Small intestine (tissue), 7 donors: Measurements from ENCODE around the gene RBMX. TPM values are rescaled to one million over a fixed set of nuclear protein-coding genes. Genes with fewer than 3 reads are reported as not detected.

ENCODE experiments used
- DNase-seq, 2 donors: peaks; one replicate each; pipeline versions ENCODE4 v3.0.0 to v3.0.0-alpha.2; 2013
- FAIRE-seq: peaks from 2 replicates; lab custom pipeline; 2012; peaks lifted over from hg19 to GRCh38; lab: Jason Lieb, UNC
- H3K27ac ChIP-seq, 3 donors: one replicate each; pipeline ENCODE4 v1.5.1; 2013; ENCODE audit warnings: low read length in 2 of 3, mild to moderate bottlenecking in 2 of 3, control low read depth in 1 of 3, inconsistent platforms in 1 of 3, low read depth in 1 of 3, moderate library complexity in 1 of 3
- H3K27me3 ChIP-seq, 3 donors: one replicate each; pipeline ENCODE4 v1.6.1; 2013; ENCODE audit warnings: low read length in 3 of 3, inconsistent platforms in 1 of 3; ENCODE audit not compliant: control insufficient read depth in 3 of 3, insufficient read depth in 3 of 3
- H3K36me3 ChIP-seq, 3 donors: one replicate each; pipeline ENCODE4 v1.6.1; 2013; ENCODE audit warnings: low read length in 3 of 3, inconsistent platforms in 1 of 3, low read depth in 1 of 3, mild to moderate bottlenecking in 1 of 3, moderate library complexity in 1 of 3; ENCODE audit not compliant: control insufficient read depth in 3 of 3, insufficient read depth in 2 of 3
- H3K4me1 ChIP-seq, 3 donors: one replicate each; pipeline ENCODE4 v1.6.1; 2013; ENCODE audit warnings: low read length in 2 of 3, inconsistent platforms in 1 of 3, low read depth in 1 of 3, mild to moderate bottlenecking in 1 of 3, moderate library complexity in 1 of 3; ENCODE audit not compliant: control insufficient read depth in 3 of 3, insufficient read depth in 2 of 3
- H3K4me3 ChIP-seq, 3 donors: one replicate each; pipeline ENCODE4 v1.5.1; 2013; ENCODE audit warnings: low read length in 3 of 3, control low read depth in 1 of 3, inconsistent platforms in 1 of 3, low read depth in 1 of 3, mild to moderate bottlenecking in 1 of 3, moderate library complexity in 1 of 3
- H3K9me3 ChIP-seq, 2 donors: one replicate each; pipeline ENCODE4 v1.6.1; 2013; ENCODE audit warnings: low read depth in 1 of 2, low read length in 1 of 2; ENCODE audit not compliant: control insufficient read depth in 2 of 2, insufficient read depth in 1 of 2
- WGBS, 3 donors: extraction: QIAGEN DNeasy Blood & Tissue Kit; methylation state at CpG; one replicate each; pipeline ENCODE4 v1.1.7; 2013; 5-methylcytosine and 5-hydroxymethylcytosine counted together
- polyA plus RNA-seq, 4 donors: library from polyadenylated mRNA; stranded (reverse) in 3 of 4; unstranded in 1 of 4; fragments of 200-250 nt in 3 of 4; fragments of 120-200 nt in 1 of 4; gene quantifications; one replicate each; pipeline versions ENCODE4 v1.2.1 to v1.2.3, GENCODE V29; 2013
- donor health status: healthy with polysubstance abuse.
- donor health status: control.
- donor health status: control.
- donor health status: Bipolar disorder and iron deficiency.
- donor health status: healthy.

Gene RBMX
- polyA plus RNA-seq, 4 donors: 72.5 to 258 (median 120) TPM

GRCh38 chrX:136850441-136851175 lies 29.9 kb downstream of the RBMX start:
- no peak overlapping the region for H3K4me3 ChIP-seq
- DNase-seq (no peak), FAIRE-seq (no peak)
- H3K27ac ChIP-seq: no peak overlapping the region
- WGBS, 3 donors: 72 to 75% (median 74%) methylated on average over 9 of the region's 9 CpGs
- peaks cover 0 to 12% (median 0%) of the 10 kb centered on the region in 3 donors for H3K36me3 ChIP-seq
- no peaks in the 10 kb centered on the region for H3K4me1 ChIP-seq
- no peaks in the 10 kb centered on the region for H3K27me3 ChIP-seq
- no peaks in the 10 kb centered on the region for H3K9me3 ChIP-seq

- Histone ChIP-seq H3K4me3 (no peak overlapping the region), H3K27ac (no peak overlapping the region), H3K4me1 (no peaks in the 10 kb centered on the region), H3K36me3 (peaks cover 0 to 16% (median 0%) of the 10 kb centered on the region in 3 donors), H3K9me3 (no peaks in the 10 kb centered on the region), H3K27me3 (no peaks in the 10 kb centered on the region)
- FAIRE-seq: no peak
- DNase-seq: no peak
- 74 to 97% (median 94%) methylated on average over 3 of the region's 3 CpGs for WGBS, 3 donors
Measured at GRCh38 chrX:136849395-136849794, 31.1 kb downstream of the RBMX start.

- 73 to 100% (median 78%) methylated on average over 2 of the region's 2 CpGs for WGBS, 3 donors
- no peak for DNase-seq
- Histone ChIP-seq H3K4me1 (no peaks in the 10 kb centered on the region), H3K4me3 (no peak overlapping the region), H3K27me3 (no peaks in the 10 kb centered on the region), H3K36me3 (peaks cover 0 to 13% (median 0%) of the 10 kb centered on the region in 3 donors), H3K27ac (no peak overlapping the region), H3K9me3 (no peaks in the 10 kb centered on the region)
- no peak for FAIRE-seq
Measured at GRCh38 chrX:136847874-136848273, 32.7 kb downstream of the RBMX start.

- Histone ChIP-seq H3K27me3 (no peaks in the 10 kb centered on the region), H3K4me3 (no peak overlapping the region), H3K4me1 (no peaks in the 10 kb centered on the region), H3K9me3 (no peaks in the 10 kb centered on the region), H3K36me3 (peaks cover 0 to 2% (median 0%) of the 10 kb centered on the region in 3 donors), H3K27ac (no peak overlapping the region)
- DNase-seq: no peak
- 64 to 75% (median 65%) methylated on average over 1 of the region's 1 CpG for WGBS, 3 donors
- FAIRE-seq: no peak
Measured at GRCh38 chrX:136839196-136839595, 41.3 kb downstream of the RBMX start.

GRCh38 chrX:136835761-136836160 lies 44.8 kb downstream of the RBMX start:
- no peak for FAIRE-seq
- H3K4me3 ChIP-seq: no peak overlapping the region
- H3K27me3 ChIP-seq: no peaks in the 10 kb centered on the region
- no peaks in the 10 kb centered on the region for H3K9me3 ChIP-seq
- 79 to 87% (median 83%) methylated on average over 4 of the region's 4 CpGs for WGBS, 3 donors
- H3K27ac ChIP-seq: no peak overlapping the region
- no peaks in the 10 kb centered on the region for H3K36me3 ChIP-seq
- H3K4me1 ChIP-seq: no peaks in the 10 kb centered on the region
- no peak for DNase-seq

GRCh38 chrX:136829413-136829812 lies 51.1 kb downstream of the RBMX start:
- Histone ChIP-seq H3K4me3 (no peak overlapping the region), H3K27me3 (no peaks in the 10 kb centered on the region), H3K36me3 (no peaks in the 10 kb centered on the region), H3K4me1 (no peaks in the 10 kb centered on the region), H3K9me3 (no peaks in the 10 kb centered on the region), H3K27ac (no peak overlapping the region)
- 81 to 95% (median 92%) methylated on average over 5 of the region's 5 CpGs for WGBS, 3 donors
- DNase-seq: no peak
- FAIRE-seq: no peak

- DNase-seq: no peak
- WGBS, 3 donors: 78 to 100% (median 81%) methylated on average over 1 of the region's 1 CpG
- no peaks in the 10 kb centered on the region for H3K9me3 ChIP-seq
- H3K27ac ChIP-seq: no peak overlapping the region
- H3K4me1 ChIP-seq: no peaks in the 10 kb centered on the region
- FAIRE-seq: no peak
- H3K4me3 ChIP-seq: no peak overlapping the region
- no peaks in the 10 kb centered on the region for H3K36me3 ChIP-seq
- no peaks in the 10 kb centered on the region for H3K27me3 ChIP-seq
Measured at GRCh38 chrX:136828830-136829229, 51.7 kb downstream of the RBMX start.

GRCh38 chrX:136827026-136827425 lies 53.5 kb downstream of the RBMX start:
- WGBS, 3 donors: 43 to 53% (median 47%) methylated on average over 3 of the region's 3 CpGs
- DNase-seq (no peak), FAIRE-seq (no peak)
- Histone ChIP-seq H3K4me1 (no peaks in the 10 kb centered on the region), H3K4me3 (no peak overlapping the region), H3K27me3 (no peaks in the 10 kb centered on the region), H3K27ac (no peak overlapping the region), H3K9me3 (no peaks in the 10 kb centered on the region), H3K36me3 (no peaks in the 10 kb centered on the region)

- H3K9me3 ChIP-seq: no peaks in the 10 kb centered on the region
- H3K27me3 ChIP-seq: no peaks in the 10 kb centered on the region
- H3K36me3 ChIP-seq: no peaks in the 10 kb centered on the region
- H3K4me1 ChIP-seq: no peaks in the 10 kb centered on the region
- 91 to 97% (median 93%) methylated on average over 2 of the region's 2 CpGs for WGBS, 3 donors
- no peak overlapping the region for H3K4me3 ChIP-seq
- H3K27ac ChIP-seq: no peak overlapping the region
- DNase-seq (no peak), FAIRE-seq (no peak)
Measured at GRCh38 chrX:136825771-136826170, 54.8 kb downstream of the RBMX start.
